GM18505 (cell line): ENCODE measurements around the gene HEMK1.

Experiments
- ATAC-seq: cut with Tn5 transposase; IDR thresholded peaks from one replicate; pipeline ENCODE4 v1.9.1; 2021; ENCODE audit not compliant: unreplicated experiment
- POLR2A ChIP-seq: IDR thresholded peaks from 4 replicates; pipeline ENCODE4 v1.6.1; 2011; ENCODE audit warnings: borderline replicate concordance; ENCODE audit not compliant: insufficient read depth, insufficient read length; ENCODE audit errors: extremely low read depth

Gene HEMK1

DNA sequence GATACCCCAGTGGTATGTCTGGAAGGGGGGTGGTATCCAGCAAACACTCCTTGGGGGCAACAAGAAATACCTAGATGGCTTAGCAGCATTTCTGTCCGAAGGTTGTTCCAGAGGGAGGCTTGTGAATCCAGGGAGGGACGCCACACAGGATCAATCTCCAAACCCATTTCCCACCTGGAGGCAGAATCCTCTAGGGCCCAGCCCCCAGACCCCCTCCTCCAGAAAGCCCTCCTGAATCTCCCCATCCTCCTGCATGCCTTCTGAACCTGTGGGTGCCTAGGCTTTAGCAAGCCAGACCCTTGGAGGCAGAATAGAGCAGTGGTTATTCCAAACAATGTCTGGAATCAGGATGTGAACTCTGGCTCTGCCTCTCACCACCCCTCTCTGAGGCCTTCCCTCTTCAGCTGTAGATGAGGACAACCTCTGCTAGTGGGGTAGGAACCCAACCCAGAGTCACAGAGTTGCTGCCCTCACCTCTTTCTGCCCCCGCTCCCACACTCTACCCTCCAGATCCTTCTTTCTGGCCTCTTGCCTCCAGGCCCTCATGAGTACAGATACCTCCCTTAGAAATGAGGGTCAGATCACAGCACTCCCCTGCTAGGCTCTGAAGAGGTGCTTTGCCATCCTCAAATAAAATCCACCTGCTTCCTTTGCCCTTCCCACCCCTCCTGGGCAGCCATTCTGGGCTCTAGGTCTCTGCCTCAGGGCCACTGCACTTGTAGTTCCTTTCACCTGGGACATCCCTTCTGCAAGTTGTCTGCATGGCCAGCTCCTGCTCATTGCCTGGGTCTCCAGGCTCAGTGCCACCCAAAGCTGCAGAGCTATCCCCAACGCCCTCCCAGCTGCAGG lies 34.2 kb downstream of the HEMK1 start:
- TF ChIP-seq POLR2A = no peak
- ATAC-seq = no peak

DNA sequence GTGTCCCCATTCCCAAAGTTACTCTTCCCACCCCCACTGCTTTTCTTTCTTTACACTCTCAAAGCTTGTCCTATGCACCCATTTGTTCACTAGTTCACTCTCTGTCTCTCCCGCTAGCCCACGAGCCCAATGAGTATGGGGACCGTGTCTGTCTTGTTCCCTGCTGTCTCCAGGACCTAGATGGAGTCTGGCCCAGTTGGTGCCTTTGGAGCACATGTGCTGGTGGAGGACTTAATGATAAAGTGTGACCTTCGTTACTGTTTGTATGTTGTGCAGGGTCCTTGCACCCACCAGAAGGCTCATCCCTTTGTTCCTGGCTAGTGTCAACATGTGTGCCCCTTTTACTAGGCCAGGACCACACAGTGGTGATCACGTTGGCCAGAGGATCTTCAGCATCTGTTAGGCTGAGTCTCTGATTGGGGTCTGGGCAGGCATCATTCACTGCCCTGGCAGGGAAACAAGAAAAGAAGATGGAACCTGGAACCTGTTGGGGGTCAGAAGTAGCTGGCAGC lies 34.8 kb downstream of the HEMK1 start:
- no peak for ATAC-seq

DNA sequence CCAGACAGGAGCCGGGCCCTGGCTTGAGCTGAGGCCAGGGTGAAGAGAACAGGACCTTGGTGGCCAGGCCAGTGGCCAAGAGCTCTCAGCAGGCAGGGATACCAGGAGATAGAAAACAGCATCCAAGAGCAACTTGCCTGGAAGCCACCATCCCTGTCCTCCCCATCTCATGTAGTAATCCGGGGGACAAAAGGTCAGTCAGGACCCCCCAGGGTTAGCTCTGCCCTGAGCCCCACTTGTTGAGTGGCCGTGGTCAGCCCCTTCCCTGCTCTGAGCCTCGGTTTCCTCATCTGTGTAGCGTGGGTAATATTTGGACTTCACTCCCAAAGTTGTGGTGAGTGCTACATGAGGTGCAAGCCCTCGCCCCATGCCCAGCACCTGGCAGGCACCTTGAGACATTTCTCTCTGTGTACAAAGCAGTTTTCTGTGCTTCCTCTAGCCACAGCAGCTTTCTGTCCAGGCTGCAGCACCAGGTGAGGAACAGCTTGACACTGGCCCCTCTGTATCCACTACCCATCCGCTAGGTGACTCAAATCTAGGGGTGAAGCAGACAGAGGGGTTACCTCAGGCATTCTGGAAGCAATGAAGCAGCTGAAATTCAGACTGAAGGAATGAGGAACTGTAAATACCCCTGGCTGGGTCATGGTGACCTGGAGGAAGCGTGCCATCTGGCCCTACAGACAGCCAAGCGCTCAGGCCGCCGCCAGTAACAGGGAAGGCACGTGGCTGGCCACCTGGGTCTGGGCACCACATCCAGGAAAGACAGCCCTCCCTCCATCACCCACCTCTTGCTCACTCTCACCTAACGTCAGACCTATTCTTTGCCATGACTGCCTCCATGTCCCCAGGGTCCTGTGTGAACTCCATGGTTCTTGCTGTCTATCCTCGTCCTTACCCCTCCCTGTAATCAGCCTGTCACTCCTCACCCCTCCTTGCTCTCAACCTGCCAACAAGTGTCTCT lies 35.6 kb downstream of the HEMK1 start:
- no peak for ATAC-seq
- no peak for TF ChIP-seq POLR2A

More for the DNA sequence above, 34.8 kb downstream of the HEMK1 start:
- TF ChIP-seq POLR2A = no peak

DNA sequence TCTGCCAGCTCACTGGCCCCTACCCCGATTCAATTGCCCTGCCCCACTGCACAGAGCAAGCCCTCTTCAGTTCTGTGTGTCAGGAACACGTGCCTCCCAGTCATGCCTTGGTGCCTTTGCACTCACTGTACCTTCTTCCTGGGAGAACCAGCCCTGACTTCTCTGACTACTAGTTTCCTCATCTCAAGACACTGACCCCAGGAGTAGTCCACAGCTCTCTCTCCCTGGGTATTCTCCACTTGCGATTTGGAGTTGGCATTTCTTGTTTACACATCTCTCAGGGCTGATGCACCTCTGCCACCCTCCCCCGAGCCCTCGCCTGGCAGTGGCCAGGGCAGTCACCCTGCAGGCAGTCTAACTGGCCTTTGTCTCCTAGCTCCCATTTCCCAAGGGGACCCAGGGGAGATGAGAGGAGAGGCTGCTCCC lies 36.6 kb downstream of the HEMK1 start:
- no peak for TF ChIP-seq POLR2A

DNA sequence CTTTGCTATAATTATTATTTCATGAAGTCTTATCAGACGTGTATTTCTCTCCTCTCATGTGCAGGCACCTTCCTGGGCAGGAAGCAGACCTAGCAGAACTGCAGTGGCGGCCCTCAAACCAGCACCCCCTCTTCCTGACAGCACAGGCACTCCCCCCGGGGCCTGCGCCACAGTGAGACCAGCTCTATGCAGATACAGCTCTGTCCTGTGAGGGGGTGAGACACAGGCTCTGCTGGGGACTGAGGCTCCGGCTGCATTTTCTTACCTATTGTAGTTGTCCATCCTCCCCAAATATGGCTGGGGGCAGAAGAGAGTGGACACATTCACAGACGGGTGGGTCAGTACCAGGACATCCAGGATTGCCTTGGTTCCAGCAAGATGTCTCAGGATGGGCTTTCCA lies 37.3 kb downstream of the HEMK1 start:
- TF ChIP-seq POLR2A = no peak
- ATAC-seq = no peak

More for the DNA sequence above, 36.6 kb downstream of the HEMK1 start:
- no peak for ATAC-seq

DNA sequence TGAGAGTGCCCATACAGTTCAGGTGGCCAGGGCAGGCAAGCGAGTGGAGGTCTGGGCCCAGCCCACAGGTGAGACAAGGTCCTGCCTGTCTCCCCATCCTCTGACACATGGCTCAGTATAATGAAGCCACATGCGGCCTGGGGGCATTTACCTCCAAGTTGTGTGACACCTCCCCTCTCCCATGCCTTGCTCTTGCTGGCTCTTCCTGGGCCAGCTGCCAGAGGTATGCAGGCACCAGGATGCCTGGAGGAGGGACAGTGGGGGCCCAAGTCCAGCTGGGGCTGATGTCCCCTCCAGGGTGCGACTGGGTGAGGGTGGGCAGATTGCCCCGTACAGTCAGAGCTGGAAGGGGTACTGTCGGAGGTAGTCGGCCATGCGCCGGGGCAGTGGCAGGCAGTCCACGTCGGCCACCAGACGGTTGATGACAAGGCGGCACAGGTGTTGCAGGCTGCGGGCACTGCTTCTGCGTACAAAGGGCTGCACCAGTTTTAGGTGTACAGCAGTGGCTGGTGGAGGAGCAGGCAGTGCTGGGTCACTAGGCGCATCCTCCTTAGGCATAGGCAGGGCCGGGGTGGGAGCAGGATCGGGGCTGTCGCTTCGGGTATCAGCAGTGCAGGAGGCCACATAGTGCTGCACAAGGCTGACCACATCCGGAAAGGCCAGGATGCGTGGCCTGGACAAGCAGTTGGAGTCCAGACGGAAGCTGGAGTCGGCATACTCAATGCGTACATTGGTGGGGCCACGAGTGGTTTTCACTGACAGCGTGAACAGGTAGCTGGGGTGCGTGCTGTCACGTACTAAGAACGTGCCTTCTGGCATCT lies 38.2 kb downstream of the HEMK1 start:
- TF ChIP-seq POLR2A = no peak
- no peak for ATAC-seq

DNA sequence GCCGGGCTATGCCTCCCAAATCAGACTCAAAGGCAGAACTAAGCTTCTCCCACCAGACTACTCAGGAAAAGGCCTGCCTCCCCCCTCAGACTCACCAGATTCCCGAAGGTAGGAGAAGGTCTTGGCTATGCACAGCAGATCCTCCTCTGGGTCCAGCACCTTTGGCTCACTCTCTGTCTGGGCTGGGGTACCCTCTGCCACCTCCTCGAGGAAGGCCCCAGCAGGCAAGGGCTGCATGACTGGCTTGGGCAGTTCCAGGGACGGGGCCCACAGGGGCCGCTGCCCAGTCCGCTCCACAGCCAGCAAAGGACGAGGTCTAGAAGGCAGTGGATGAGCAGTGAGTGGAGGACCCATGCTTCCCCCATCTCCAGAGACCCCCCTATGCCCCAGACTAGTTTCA lies 39.0 kb downstream of the HEMK1 start:
- TF ChIP-seq POLR2A = no peak
- no peak for ATAC-seq

DNA sequence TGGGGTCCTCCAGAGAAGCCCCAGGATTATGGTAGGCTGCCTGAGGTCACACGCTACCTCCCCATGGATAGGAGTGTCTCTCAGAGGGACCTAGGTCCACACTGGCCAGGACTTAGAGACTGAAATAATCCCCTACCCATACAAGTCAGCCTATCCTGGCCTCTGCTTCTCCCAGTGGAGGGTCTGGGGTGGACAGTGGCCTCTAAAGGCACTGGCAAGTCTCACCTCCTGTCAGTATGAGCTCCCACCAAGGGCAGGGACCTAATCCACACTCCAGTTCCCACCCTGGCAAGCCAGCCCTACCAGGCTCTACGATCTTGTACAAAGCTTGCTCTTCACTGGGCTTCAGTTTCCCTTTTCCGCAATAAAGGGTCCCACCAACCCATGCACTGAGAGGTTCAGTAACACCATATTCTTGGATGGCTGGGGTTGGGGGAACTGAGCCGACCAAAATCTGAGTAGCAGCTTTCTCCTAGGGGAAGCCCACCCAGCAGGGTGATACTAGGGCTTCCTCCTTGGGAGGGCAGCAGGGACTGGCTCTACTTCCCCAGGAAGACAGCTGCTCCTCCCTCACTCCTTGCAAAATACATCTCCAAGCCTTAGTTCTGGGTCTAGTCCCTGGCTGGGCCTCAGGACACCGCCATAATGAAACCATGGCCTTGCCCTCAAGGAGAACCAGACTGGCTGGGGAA lies 39.9 kb downstream of the HEMK1 start:
- no peak for ATAC-seq
- TF ChIP-seq POLR2A = no peak

DNA sequence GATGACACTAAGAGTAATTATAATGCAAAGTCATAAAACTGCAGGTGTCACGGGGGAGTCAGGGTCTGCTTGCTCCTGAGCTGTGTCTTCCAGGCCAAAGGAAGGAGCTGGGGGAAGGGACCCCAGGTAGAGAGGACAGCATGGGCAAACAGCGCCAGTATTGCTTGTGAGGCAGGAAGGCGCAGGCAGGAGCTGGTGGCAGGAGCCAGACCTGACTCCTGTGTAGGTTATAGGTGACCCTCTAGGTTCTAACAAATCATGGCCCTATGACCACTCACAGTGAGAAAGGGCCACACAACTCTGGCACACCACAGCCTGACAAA lies 40.4 kb downstream of the HEMK1 start:
- TF ChIP-seq POLR2A = no peak
- ATAC-seq = no peak

DNA sequence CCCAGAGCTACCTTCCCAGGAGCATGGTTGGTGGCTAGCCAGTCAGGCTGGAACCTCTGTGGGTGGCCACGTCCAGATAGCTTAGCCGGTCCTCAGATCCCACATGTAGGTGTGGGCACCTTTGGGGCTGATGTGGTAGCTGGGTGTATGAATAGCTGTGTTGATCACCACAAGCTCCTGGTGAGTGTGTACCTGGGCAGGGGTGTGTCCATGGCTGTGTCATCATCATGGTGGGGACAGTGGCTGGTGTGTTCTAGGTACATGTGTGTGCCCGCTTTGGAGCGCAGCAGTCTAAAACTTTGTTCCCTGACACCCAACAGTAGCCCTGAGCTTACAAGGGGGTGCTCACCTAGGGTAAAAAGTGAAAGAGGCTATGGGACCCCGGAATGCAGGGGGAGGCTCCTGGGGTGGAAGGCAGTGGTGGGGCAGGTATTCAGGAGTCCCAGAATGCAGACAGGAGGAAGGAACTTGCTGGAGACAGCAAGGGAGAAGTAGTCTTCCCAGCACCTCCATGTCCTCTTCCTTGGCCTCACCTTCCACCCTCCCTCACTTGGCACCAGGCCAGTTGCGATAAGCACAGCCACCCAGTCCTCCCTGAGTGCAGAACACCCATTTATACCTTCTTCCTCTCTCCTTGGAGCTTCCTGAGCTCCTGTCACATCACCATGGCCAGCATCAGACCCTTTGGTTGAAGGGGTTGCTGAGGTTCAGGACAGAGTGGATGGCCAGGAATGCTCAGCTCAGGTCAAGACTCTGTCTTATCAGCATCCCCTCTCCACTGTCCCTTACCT lies 41.1 kb downstream of the HEMK1 start:
- no peak for TF ChIP-seq POLR2A
- no peak for ATAC-seq

DNA sequence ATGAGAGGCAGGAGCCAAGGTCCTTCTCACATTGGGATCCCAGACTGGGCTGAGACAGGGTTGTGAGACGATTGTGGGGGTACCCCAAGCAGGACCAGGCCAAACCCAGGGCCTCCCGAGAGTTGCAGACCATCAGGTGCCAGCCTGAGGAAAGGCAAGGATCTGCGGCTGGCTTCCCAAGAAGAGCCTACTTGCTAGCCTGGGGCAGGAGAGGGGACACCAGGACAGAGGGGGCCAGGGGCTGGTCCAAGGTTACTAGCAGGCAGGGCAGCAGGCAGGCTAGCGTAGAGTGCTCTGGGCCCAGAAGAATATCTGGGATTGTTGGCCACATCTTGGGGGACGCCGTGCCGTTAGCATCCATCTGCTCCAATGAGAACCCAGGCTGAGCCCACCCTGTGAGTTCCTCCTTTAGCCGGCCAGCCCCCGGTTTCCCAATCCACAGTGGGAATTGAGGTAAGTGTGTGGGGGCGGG lies 41.7 kb downstream of the HEMK1 start:
- TF ChIP-seq POLR2A = no peak
- no peak for ATAC-seq
